ENCODE results near the gene RWDD2A.
A peak's percentile ranks its signal among the peaks of the same experiment; 100 is the strongest.

The RWDD2A gene

DNA sequence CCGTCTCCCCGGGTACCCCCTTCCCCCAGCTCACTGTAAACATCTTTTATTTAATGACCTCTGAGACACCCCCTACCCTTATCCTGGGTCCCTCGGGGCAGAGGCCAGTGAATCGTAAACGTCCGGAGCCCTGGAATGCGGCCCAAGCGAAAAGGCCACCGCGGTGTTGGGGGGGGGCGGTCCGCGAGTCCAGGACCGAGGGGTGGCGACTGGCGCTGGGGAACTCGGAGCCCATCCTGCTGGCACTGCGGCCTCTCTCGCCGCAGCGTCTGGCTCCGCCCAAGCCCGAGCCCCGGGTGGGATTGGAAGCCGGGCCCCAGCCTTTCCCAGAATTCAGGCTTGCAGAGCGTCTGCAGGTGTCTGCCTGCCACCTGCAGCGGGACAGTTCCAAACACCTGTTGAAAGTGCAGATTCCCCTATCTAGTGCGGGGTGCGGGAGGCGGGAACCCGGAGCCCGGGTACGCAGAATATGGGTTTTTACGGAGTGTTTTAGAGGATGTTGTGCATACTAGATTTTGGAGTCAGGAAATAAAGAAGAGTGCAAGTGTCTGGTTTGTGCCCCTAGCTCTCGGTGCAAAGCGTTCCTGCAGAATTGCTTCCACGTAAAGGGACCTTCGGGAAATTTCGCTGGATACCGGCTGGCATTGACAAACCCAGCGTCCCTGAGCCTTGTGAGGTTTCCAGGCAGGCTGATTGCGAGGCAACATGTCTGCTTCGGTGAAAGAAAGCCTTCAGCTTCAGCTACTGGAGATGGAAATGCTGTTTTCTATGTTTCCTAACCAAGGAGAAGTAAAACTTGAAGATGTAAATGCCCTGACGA lies 800 bp downstream of the RWDD2A start:
- DNase-seq, result peak; percentile 37 to 94 (median 52)
- intact Hi-C loops (cut with DNase I), result loop anchor here (5.0 kb wide), 1 partner anchor 127 kb away; the partner anchor contains the start of genes DOP1A and UBE3D

DNA sequence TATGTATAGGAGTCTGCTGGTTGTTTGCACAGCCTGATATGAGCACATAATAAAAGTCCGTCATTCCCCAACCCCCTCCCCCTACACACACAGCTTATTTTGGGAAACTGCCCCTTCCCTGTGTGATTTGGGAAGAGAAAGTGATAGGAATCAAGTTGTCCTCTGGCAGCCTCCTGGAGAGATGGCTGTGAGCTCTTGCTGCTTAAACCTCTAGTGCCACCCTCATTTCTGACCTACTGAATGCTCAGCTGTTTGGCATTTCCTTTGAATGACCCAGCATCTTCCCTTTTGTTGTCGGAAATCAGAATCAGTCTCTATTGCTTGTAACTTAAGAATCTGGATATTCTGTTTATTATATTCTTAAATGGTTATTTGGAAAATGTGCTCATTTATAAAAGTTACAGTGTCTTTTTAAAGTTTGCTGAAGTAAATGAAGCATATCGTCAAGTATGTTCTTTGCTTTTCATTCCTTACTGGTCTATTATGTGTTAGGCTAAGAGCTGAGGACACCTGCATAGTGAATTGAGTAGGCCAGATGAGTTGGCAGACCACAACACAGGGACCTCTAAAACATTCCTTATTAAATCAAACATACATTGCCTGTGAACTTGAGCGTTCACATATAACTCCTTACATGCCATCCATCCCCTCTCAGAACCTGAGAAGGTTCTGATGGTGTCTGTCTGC lies 5.5 kb downstream of the RWDD2A start:
- DNase-seq, result no peak
- intact Hi-C loops (cut with DNase I), result no loop called here

DNA sequence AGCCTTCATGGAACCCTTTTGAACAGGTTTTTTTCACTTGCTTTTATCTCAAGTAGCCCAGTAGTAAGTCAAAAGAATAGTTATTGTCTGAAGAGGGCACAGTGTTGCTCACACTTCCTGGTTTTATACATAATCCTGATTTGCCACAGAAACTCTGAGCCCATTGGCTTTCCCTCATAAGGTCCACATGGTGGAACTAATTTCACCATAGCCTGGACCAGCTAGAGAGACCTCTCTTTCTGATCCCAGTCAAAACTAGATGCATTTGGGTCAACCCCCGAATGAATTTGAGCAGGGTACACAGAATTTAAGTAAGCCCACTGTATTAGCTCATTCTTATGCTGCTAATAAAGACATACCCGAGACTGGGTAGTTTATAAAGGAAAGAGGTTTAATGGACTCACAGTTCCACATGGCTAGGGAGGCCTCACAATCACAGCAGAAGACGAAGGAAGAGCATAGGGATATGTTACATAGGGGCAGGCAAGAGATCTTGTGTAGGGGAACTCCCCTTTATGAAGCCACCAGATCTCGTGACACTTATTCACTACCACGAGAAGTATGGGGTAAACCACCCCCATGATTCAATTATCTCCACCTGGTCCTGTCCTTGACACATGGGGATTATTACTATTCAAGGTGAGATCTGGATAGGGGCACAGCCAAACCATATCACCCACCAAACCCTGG lies 6.2 kb downstream of the RWDD2A start:
- DNase-seq, result no peak
- intact Hi-C loops (cut with DNase I), result no loop called here

DNA sequence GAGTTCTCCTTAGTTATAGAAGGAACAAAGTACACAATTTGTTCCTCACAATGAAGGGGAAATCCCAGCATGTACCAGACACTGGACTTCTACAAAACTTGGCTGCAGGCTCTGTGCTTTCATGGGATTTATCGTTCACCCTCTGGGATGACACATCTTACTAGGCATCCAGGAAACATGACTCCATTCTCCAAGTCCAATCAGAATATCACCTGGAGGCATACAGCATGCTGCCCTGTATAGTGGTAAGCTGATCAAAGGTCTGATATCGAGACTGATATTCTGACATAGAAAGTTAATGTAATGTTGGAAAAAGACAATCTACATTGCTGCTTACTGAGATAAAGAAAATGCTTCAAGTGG lies 6.7 kb downstream of the RWDD2A start:
- DNase-seq, result no peak
- intact Hi-C loops (cut with DNase I), result no loop called here

DNA sequence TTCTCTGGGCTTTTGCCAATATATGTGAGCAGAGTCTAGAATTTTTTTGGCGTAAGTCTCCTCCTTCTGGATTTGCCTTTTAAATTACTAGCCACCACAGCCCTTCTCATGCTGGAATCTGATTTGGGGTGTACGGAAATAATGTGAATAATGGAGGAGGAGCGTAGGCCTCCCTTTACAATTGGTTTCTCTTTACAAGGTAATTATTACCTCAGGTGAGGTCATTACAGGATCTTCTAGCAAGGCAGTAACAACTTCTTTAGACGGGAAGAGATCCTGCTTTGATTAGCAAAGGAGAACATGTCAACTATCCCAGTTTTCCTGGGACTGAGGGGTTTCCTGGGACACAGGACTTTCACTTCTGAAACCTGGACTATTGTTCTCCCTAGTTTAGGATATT lies 8.9 kb downstream of the RWDD2A start:
- intact Hi-C loops (cut with DNase I), result no loop called here

DNA sequence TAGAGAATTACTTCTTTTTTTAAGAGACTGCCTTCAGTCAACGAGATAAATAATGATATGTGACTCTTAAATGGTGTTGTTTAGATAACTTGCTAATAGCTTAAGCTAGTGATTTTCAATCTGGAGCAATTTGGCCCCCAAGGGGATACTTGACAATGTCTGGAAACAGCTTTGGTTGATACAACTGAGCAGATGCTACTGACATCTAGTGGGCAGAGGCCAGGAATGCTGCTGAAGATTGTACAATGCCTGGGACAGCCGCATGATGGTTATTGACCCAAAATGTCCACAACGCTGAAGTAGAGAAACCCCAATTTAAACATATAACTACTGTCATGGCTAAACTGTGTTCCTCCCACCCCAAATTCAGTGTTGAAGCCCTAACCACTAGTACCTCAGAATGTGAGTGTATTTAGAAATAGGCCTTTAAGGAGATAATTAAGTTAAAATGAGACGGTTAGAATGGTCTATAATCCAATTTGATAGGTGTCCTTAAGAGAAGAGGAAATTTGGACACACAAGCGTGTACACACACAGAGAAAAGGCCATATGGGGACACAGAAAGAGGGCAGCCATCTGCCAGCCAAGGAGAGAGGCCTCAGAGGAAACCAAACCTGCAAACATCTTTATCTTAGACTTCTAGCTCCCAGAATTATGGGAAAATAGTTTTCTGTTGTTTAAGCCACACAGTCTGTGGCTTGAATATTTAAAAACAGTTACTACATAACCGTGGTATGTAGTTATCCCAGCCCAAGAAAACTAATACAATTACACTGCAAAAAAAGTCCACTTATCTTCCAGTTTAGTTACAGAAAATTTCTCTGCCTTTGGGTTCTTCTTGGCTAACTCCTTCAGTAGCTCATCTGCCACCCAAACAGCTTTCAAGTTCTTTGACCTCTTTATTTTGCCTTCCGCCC lies 22.2 kb downstream of the RWDD2A start:
- peak in 8 of 10 donors; percentile 31 to 90 (median 66) for DNase-seq
- intact Hi-C loops (cut with DNase I), result loop anchor here (1.0 kb wide), 1 partner anchor 148 kb away; the partner anchor contains the start of gene DOP1A

More for the DNA sequence above, 8.9 kb downstream of the RWDD2A start:
- no peak for DNase-seq

DNA sequence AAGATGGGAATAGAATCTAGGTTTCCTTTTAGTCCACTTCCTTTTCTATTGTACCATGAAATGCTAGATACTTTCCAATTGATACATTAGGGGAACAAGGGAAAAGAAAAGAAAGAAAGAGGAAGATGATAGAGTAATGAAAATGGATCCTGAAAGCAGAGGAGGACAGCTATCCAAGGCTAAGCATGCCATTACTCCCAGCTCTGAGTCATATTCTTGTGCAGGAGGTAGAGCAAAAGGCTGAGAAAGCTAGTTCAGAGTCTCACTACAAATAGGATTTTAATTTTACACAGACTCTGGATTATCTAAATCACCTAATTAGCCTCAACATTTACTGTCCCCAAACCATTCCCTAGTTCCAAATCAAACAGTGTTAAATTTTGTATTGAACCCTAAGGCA lies 23.6 kb downstream of the RWDD2A start:
- DNase-seq, result no peak
- intact Hi-C loops (cut with DNase I), result no loop called here

DNA sequence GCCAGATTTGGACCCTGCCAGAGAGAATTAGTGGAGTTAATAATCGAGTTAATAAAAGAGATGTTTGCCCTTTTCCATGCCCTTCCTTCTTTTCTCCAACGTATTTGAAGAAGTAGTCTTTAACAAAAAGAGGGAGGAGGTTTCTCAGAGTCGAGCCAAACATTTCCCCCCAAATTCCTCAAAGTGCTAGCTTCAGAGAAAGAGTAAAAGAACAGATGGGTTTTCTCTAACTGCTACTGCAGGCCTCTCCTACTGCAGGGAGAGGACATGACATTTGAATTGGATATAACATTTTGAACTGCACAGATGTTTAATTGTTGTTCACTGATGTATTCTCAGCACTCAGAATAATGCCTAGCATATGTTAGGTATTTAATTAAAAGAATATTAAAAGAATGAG lies 25.5 kb downstream of the RWDD2A start:
- intact Hi-C loops (cut with DNase I), result no loop called here
- no peak for DNase-seq

DNA sequence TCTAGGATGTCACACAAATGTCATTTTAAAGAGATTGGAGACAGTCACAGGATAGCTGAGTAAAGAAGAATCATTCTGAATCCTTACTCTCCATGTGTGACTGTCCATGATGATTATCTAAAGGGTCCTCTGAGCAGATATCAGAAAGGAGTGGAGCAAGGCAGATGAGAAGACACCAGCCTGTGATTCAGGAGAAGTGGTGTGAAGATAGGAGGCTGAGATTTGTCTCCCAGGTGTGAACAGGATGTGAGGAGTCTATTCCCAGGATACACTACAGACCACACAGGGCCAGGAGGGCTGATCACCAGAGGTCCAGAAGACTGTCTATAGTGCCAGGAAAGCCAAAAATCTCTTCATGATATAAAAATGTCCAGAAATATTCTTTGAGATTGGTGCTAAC lies 27.0 kb downstream of the RWDD2A start:
- DNase-seq, result no peak
- intact Hi-C loops (cut with DNase I), result loop anchor here (5.0 kb wide), 1 partner anchor 197 kb away; no protein-coding TSS in a partner anchor

DNA sequence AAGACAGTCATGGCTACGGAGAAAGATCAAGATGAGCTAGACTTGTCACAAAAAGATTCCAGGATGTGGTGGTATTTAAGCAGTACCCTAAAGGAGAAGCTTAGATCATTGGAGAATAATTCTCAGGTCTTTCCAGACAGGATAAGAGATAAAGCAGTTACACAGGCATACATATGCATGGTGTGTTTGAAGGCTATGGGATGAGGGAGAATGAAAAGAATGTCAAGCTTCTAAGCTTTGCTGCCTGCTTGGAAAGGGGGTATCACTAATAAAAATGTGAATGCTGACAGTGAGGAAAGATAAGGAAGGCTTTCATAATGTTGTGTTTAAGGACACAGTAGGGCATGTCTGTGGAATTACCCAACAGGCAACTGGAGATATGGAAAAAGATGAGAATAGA lies 28.1 kb downstream of the RWDD2A start:
- no peak for DNase-seq
- intact Hi-C loops (cut with DNase I), result loop anchor here (5.0 kb wide), 1 partner anchor 196 kb away; no protein-coding TSS in a partner anchor

DNA sequence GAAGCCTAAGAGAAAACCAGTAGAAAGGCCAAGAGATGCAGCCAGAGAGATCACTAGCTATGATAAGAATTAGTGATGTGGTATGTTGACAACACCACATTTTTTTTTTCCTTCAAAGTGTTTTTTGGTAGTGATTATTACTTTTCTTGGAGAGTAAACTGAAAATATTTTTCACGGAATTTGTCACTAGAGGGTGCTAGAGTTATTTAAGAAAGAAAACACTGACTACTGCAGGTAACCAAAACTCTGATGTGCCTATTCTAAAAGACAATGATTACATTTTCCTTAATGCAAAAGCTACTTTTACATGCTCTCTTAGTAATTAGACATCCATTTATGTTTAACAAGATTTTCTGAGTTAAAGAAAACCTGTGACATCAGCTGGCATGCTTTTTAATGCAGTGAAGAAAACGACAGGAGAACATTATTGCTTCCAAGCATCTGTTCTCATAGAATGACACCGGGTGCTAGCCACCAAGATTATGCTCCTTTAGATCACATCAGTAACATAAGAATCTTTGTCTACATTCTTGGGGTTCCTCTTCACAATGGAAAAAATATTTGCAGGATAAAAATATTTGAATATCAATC lies 28.8 kb downstream of the RWDD2A start:
- no peak for DNase-seq
- intact Hi-C loops (cut with DNase I), result loop anchor here (1.0 to 5.0 kb wide), 2 partner anchors 195 to 293 kb away; no protein-coding TSS in a partner anchor

DNA sequence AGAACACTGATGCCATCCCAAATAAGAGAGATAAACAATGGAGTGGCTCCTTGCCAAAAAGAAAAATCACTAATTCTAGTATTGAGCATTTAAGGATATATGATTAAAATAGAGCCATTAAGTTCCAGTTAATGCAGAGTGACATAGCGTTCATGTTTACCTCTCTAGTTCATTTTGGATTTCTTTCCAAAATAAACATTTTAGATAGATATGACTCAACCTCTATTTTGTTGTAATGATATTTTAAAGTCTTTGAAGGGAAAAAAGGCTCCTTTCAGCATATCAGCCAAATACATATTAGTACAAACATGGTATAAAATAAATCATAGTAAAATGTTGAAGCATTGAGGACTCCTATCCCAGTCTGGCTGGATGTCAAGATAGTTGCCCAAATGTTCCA lies 33.4 kb downstream of the RWDD2A start:
- DNase-seq, result no peak
- intact Hi-C loops (cut with DNase I), result no loop called here

DNA sequence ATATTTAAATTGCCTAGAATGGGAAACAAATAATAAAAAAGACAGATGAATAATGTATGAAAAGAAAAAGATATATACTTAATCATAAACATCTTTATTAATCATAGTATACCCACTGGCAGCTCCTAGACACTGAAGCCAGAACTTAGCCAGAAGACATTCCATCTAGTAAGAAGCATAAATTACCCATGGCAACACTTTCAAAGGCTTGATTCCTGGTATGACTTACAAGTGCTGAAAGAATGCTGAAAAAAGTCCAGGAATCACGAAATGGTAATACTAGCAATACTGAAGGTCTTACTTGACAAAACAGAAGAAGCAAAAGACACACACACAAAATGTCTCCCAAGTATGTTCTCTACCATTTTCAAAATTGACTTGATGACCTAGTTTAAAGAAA lies 38.0 kb downstream of the RWDD2A start:
- intact Hi-C loops (cut with DNase I), result no loop called here
- no peak for DNase-seq

DNA sequence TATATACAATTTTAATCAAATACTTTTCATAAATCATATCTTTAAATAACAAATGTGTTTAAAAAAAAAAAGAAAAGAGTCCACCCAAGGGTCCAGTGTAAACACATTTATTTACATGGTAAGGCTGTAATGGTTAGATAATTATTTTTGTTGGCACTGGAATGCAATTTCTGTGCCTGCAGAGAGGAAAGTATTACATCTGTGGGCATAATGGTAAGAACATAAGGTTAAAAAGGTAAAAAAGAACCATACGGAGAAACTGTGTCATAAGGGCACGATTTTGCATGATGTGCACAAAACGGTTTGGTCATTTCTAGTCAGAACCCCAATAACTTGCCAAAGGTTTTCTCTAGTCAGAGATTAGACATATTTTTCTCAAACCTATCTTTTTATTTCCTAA lies 54.3 kb downstream of the RWDD2A start:
- DNase-seq, result no peak

More for the DNA sequence above, 54.3 kb downstream of the RWDD2A start:
- intact Hi-C loops (cut with DNase I), result no loop called here
